BLaER1 (cell line): ENCODE results near the gene SUPT3H.

Source experiments
- H3K27ac ChIP-seq: shearing (Covaris generic); formaldehyde crosslinking; 2 replicates; pipeline ENCODE4 v1.8.1; 2022
- H3K27me3 ChIP-seq: shearing (Covaris generic); formaldehyde crosslinking; 2 replicates; pipeline ENCODE4 v1.8.1; 2022
- H3K36me3 ChIP-seq: shearing (Covaris generic); formaldehyde crosslinking; 2 replicates; pipeline ENCODE4 v1.8.1; 2022
- H3K4me1 ChIP-seq: shearing (Covaris generic); formaldehyde crosslinking; 2 replicates; pipeline ENCODE4 v1.8.1; 2022
- H3K4me2 ChIP-seq: shearing (Covaris generic); formaldehyde crosslinking; 2 replicates; pipeline ENCODE4 v1.8.1; 2022
- H3K4me3 ChIP-seq: shearing (Covaris generic); formaldehyde crosslinking; 2 replicates; pipeline ENCODE4 v1.8.1; 2022
- H3K9ac ChIP-seq: shearing (Covaris generic); formaldehyde crosslinking; 2 replicates; pipeline ENCODE4 v1.8.1; 2022
- H3K9me3 ChIP-seq: shearing (Covaris generic); formaldehyde crosslinking; 2 replicates; pipeline ENCODE4 v1.8.1; 2022
- H4K20me1 ChIP-seq: shearing (Covaris generic); formaldehyde crosslinking; 2 replicates; pipeline ENCODE4 v1.8.1; 2022
- Cebpa-rat ChIP-seq: shearing (Covaris generic); IDR thresholded peaks from 2 replicates; pipeline ENCODE4 v1.8.1; 2022

Gene SUPT3H

GRCh38 chr6:45272626-45273025 is 105.1 kb downstream of the SUPT3H start:
- Histone ChIP-seq H3K9me3 (peaks cover 19% of the 10 kb centered on the region), H3K4me3 (no peak overlapping the region), H3K27me3 (no peaks in the 10 kb centered on the region), H3K36me3 (no peaks in the 10 kb centered on the region), H3K9ac (no peak overlapping the region), H3K4me2 (no peak overlapping the region), H3K27ac (no peak overlapping the region), H3K4me1 (no peaks in the 10 kb centered on the region), H4K20me1 (no peaks in the 10 kb centered on the region)
- no peak for TF ChIP-seq Cebpa-rat

GRCh38 chr6:45265246-45265645 is 112.5 kb downstream of the SUPT3H start:
- Histone ChIP-seq H3K36me3 (no peaks in the 10 kb centered on the region), H3K9ac (no peak overlapping the region), H3K4me2 (no peak overlapping the region), H3K4me1 (no peaks in the 10 kb centered on the region), H4K20me1 (no peaks in the 10 kb centered on the region), H3K27ac (no peak overlapping the region), H3K9me3 (0 out of 2 replicates have a peak, but pooled peaks cover under 1% of the 10 kb centered on the region), H3K27me3 (no peaks in the 10 kb centered on the region), H3K4me3 (no peak overlapping the region)
- TF ChIP-seq Cebpa-rat: no peak

- H3K9ac ChIP-seq: no peak overlapping the region
- no peak for TF ChIP-seq Cebpa-rat
- H4K20me1 ChIP-seq: no peaks in the 10 kb centered on the region
- H3K4me2 ChIP-seq: no peak overlapping the region
- H3K4me3 ChIP-seq: no peak overlapping the region
- H3K27ac ChIP-seq: no peak overlapping the region
- H3K4me1 ChIP-seq: no peaks in the 10 kb centered on the region
- no peaks in the 10 kb centered on the region for H3K36me3 ChIP-seq
- no peaks in the 10 kb centered on the region for H3K9me3 ChIP-seq
- no peaks in the 10 kb centered on the region for H3K27me3 ChIP-seq
Observed at GRCh38 chr6:45260696-45261095, 117.0 kb downstream of the SUPT3H start.

GRCh38 chr6:45256697-45257695 is 120.7 kb downstream of the SUPT3H start:
- Histone ChIP-seq H3K9me3 (no peaks in the 10 kb centered on the region), H3K36me3 (no peaks in the 10 kb centered on the region), H3K4me3 (no peak overlapping the region), H3K4me1 (no peaks in the 10 kb centered on the region), H3K27ac (no peak overlapping the region), H4K20me1 (no peaks in the 10 kb centered on the region), H3K4me2 (no peak overlapping the region), H3K27me3 (no peaks in the 10 kb centered on the region), H3K9ac (no peak overlapping the region)
- no peak for TF ChIP-seq Cebpa-rat

GRCh38 chr6:45255434-45255833 is 122.3 kb downstream of the SUPT3H start:
- H3K4me1 ChIP-seq: no peaks in the 10 kb centered on the region
- H3K27me3 ChIP-seq: no peaks in the 10 kb centered on the region
- no peak for TF ChIP-seq Cebpa-rat

GRCh38 chr6:45254253-45254652 is 123.5 kb downstream of the SUPT3H start:
- H3K4me3 ChIP-seq: no peak overlapping the region
- no peaks in the 10 kb centered on the region for H3K27me3 ChIP-seq
- TF ChIP-seq Cebpa-rat: no peak
- no peak overlapping the region for H3K27ac ChIP-seq
- H3K9ac ChIP-seq: no peak overlapping the region
- H3K4me2 ChIP-seq: no peak overlapping the region
- H4K20me1 ChIP-seq: no peaks in the 10 kb centered on the region
- 0 out of 2 replicates have a peak, but pooled peaks cover 3% of the 10 kb centered on the region for H3K4me1 ChIP-seq
- H3K36me3 ChIP-seq: no peaks in the 10 kb centered on the region
- H3K9me3 ChIP-seq: no peaks in the 10 kb centered on the region

More at GRCh38 chr6:45255434-45255833, 122.3 kb downstream of the SUPT3H start:
- H4K20me1 ChIP-seq: no peaks in the 10 kb centered on the region
- no peak overlapping the region for H3K4me3 ChIP-seq
- no peak overlapping the region for H3K4me2 ChIP-seq
- no peak overlapping the region for H3K9ac ChIP-seq
- H3K36me3 ChIP-seq: no peaks in the 10 kb centered on the region
- no peak overlapping the region for H3K27ac ChIP-seq
- H3K9me3 ChIP-seq: no peaks in the 10 kb centered on the region

- H4K20me1 ChIP-seq: no peaks in the 10 kb centered on the region
- no peak overlapping the region for H3K27ac ChIP-seq
- H3K27me3 ChIP-seq: no peaks in the 10 kb centered on the region
- H3K9ac ChIP-seq: no peak overlapping the region
- H3K9me3 ChIP-seq: no peaks in the 10 kb centered on the region
- TF ChIP-seq Cebpa-rat: no peak
- no peak overlapping the region for H3K4me3 ChIP-seq
- H3K36me3 ChIP-seq: no peaks in the 10 kb centered on the region
- 0 out of 2 replicates have a peak, but pooled peaks cover 3% of the 10 kb centered on the region for H3K4me1 ChIP-seq
- no peak overlapping the region for H3K4me2 ChIP-seq
Observed at GRCh38 chr6:45253453-45253852, 124.3 kb downstream of the SUPT3H start.

GRCh38 chr6:45231660-45232059 is 146.1 kb downstream of the SUPT3H start:
- no peaks in the 10 kb centered on the region for H3K4me1 ChIP-seq
- H3K36me3 ChIP-seq: no peaks in the 10 kb centered on the region
- no peak overlapping the region for H3K27ac ChIP-seq
- H4K20me1 ChIP-seq: no peaks in the 10 kb centered on the region
- H3K4me2 ChIP-seq: no peak overlapping the region
- peaks cover 28% of the 10 kb centered on the region for H3K9me3 ChIP-seq
- no peak overlapping the region for H3K4me3 ChIP-seq
- no peak for TF ChIP-seq Cebpa-rat
- H3K9ac ChIP-seq: no peak overlapping the region
- no peaks in the 10 kb centered on the region for H3K27me3 ChIP-seq

GRCh38 chr6:45229416-45229815 is 148.3 kb downstream of the SUPT3H start:
- H3K4me1 ChIP-seq: no peaks in the 10 kb centered on the region
- TF ChIP-seq Cebpa-rat: no peak
- H3K9ac ChIP-seq: no peak overlapping the region
- H3K27me3 ChIP-seq: no peaks in the 10 kb centered on the region
- no peaks in the 10 kb centered on the region for H3K36me3 ChIP-seq
- no peak overlapping the region for H3K4me3 ChIP-seq
- H3K9me3 ChIP-seq: peaks cover 28% of the 10 kb centered on the region
- no peak overlapping the region for H3K27ac ChIP-seq
- H4K20me1 ChIP-seq: no peaks in the 10 kb centered on the region
- H3K4me2 ChIP-seq: no peak overlapping the region

- Histone ChIP-seq H3K4me1 (no peaks in the 10 kb centered on the region), H3K4me2 (no peak overlapping the region)
- TF ChIP-seq Cebpa-rat: no peak
Observed at GRCh38 chr6:45226081-45226480, 151.7 kb downstream of the SUPT3H start.

More at GRCh38 chr6:45226081-45226480, 151.7 kb downstream of the SUPT3H start:
- Histone ChIP-seq H3K9me3 (peaks cover 6% of the 10 kb centered on the region; the same call in 1 of the 2 replicates), H3K36me3 (no peaks in the 10 kb centered on the region), H3K27me3 (no peaks in the 10 kb centered on the region), H3K27ac (no peak overlapping the region), H3K9ac (no peak overlapping the region), H4K20me1 (no peaks in the 10 kb centered on the region), H3K4me3 (no peak overlapping the region)
